Stimulated activated CD8-positive, alpha-beta memory T cell treated with anti-CD3 and anti-CD28 coated beads, Interleukin-12 subunit alpha, Interleukin-12 subunit beta, amount 100 ng/mL, for 1 hour (primary cell): ENCODE results near the gene PHGDH.

Source experiments
- DNase-seq: peaks from one replicate; pipeline ENCODE4 v3.0.0-alpha.2; 2020; ENCODE audit warnings: low read depth

Gene PHGDH

GRCh38 chr1:119732465-119733168, 20.9 kb downstream of the PHGDH start:
- DNase-seq: no peak

- no peak for DNase-seq
Measured at GRCh38 chr1:119733754-119734153, 22.0 kb downstream of the PHGDH start.

DNA sequence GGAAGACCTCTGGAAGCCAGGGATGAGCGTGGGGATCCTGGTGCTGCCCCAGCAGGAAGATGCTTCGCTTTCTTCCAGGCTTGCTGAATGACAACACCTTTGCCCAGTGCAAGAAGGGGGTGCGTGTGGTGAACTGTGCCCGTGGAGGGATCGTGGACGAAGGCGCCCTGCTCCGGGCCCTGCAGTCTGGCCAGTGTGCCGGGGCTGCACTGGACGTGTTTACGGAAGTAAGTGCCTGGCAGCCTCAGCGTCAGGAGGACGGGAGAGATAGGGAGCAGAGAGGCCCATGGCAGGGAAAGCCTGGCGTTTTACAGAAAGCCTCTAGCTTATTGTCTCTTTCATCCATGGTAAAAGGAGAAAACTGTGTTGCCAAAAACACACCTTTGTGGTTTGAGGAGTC, 23.5 kb downstream of the PHGDH start:
- no peak for DNase-seq

GRCh38 chr1:119736649-119737039, 24.9 kb downstream of the PHGDH start:
- DNase-seq: no peak

- DNase-seq: no peak
Measured at GRCh38 chr1:119737040-119737682, 25.4 kb downstream of the PHGDH start.

DNA sequence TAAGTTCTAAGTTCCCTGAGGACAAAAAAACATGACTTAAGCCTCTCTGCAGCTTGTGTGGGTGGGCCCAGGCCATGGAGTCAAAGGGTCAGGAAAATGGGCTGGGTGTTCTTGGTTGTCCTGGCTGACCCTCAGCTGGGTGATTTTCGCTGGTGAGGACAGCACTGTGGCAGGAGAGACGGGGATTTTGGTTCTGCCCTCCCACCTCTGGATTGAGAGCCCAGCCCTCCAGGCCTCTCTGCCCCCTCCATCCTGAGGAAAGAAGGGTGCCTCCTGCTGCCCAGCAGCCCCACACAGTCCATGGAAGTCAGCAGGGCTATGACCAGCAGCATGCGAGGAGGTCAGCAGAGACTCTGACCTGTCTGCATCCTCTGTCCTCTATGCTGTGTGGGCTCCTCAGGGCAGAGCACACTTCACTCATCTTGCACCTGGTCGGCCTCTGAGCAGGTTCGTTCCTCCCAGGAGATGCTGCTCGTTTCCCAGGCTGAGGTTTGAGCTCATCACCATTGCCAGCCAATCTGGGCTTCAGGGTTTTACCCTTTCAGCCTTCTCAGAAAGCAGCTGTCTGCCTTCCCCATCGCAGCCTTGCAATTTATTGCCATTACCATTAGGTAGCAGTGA, 26.5 kb downstream of the PHGDH start:
- DNase-seq: no peak

DNA sequence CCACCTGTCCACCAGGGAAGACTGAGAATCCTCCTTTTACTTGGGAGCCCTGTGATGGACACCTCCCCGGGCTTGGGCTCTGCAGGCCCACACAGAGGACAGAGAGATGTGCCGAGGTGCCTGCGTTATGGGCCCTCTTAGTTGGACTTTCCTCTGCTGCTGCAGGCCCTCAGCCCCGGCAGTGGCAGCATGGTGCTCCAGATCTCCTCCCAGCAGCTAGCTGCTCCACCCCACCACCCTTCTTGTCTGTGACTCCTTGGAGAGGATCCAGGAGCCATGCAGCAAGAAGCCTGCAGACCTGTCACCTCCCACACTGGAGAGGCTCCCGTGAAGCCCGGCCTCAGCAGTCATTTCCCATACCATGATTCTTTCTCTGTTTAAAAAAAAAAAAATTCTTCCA, 27.4 kb downstream of the PHGDH start:
- no peak for DNase-seq

DNA sequence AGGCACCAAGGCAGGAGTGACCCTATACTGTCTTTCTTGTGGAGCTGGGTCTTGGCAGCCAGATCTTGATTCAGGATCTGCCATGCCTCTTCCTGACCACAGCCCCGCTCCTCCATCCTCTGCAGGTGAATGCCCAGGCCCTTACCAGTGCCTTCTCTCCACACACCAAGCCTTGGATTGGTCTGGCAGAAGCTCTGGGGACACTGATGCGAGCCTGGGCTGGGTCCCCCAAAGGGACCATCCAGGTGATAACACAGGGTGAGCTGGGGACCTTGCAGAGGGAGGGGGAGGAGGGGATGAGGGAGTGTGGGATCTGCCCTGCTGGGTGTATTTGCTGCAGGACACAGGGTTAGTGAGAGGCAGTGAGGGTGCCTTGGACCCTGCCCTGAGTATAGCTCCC, 28.5 kb downstream of the PHGDH start:
- no peak for DNase-seq

DNA sequence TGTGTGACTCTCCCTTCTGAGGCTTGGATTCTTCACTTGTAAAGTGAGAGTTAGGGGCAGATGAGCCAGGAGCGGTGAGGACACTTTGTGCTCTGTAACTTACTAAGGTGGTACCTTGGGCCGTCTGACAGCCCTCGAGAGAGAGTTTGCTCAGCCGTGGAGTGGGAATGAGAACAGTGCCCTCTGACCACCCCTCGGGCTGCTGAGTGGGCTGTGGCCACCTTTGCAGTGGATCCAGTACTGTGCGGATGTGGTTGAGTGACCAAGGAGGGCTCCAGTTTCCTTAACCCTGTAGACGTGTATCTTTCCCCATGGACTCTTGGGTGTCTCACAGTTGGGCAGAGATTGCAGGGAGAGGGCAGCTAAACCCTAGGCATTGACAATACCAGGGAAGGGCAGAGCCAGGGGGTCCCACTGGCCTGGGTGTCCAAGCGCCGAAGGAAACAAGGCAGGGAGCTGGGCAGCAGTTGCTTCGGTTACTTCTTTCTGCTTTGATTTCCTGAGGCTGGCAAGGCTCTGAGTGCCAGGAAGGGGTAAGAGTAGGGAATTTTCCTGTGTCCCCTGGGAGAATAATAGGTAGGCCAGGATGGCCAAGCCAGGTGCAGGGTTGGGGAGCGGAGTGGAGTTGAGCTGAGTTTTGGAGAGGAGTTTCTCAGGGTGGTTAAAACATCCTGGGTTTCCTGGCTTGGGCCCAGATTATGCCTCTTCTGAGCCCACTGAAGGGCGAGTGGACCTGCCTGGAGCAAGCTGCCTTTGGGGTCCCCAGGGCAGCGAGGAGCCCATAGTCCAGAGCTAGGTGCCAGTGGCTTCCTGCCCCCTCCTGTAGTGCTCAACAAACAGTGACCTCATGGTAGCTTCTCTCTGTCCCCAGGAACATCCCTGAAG, 29.4 kb downstream of the PHGDH start:
- no peak for DNase-seq

GRCh38 chr1:119742202-119742601, 30.5 kb downstream of the PHGDH start:
- DNase-seq: no peak

DNA sequence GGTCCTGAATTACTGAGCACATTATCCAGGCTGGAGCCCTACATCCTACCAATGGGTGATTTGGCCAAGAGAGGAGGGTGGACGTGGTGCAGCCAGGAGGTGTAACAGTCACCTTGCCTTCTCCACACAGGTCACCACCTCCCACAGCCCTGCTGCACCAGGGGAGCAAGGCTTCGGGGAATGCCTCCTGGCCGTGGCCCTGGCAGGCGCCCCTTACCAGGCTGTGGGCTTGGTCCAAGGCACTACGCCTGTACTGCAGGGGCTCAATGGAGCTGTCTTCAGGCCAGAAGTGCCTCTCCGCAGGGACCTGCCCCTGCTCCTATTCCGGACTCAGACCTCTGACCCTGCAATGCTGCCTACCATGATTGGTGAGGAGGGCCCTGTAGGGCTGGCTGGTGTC, 30.9 kb downstream of the PHGDH start:
- DNase-seq: no peak

GRCh38 chr1:119743308-119743707, 31.6 kb downstream of the PHGDH start:
- DNase-seq: no peak

DNA sequence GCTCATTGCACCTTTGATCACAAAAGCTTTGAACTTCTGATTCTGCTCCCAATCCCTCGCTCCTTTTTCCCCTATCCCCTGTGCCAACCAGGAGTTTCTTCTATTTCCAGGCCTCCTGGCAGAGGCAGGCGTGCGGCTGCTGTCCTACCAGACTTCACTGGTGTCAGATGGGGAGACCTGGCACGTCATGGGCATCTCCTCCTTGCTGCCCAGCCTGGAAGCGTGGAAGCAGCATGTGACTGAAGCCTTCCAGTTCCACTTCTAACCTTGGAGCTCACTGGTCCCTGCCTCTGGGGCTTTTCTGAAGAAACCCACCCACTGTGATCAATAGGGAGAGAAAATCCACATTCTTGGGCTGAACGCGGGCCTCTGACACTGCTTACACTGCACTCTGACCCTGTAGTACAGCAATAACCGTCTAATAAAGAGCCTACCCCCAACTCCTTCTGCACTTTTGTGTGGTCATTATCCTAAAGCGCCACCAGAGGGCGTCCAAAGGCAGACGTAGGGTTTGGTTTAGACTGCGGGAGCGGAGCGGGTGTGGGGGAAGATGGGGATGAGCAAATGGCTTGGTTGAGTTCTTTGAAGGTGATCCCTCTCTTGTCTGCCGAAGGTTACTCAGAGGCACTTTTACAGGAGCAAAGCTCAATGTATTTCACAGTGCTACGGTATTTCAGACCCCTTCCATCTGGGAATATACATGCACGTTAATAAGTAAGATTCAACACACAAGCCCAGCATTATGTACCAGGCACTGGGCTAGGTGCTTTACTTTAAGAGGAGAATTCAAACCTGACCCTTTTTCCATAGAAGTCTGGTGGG, 32.3 kb downstream of the PHGDH start:
- DNase-seq: peak; percentile 20

DNA sequence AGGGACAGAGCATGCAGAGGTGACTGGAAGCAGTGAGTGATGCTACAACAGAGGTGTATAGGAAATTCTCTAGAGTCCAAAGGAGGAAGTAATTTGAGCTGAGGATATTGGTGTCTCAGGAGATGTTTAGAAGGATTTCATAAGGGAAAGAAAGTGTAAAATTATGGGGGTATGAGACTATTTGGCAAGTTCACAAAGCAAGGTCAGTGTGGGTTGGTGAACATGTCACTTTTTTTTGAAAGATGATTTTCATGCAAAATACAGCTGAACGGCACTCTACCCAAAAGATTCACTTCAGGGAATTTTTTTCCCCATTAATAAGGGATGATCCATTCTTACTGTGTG, 32.8 kb downstream of the PHGDH start:
- no peak for DNase-seq

DNA sequence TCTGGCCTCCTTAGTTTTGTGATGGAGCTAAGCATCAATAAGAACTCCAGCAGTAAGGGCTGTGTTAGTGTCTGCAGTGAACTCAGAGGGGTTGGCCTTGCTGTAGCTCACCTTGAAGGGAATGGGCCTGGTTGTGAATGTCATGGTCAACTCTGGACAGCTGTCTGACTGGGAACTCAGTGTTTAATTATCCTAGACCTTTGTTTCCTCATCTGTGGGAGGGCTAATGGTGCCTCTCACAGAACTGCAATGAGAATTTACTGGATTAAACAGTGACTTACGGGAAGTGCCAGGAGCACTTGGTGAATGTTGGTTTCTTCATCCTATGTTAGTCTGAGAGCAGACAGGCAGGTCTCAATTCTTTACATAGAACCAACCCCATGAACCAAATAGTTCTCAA, 33.3 kb downstream of the PHGDH start:
- no peak for DNase-seq

GRCh38 chr1:119747451-119747850, 35.7 kb downstream of the PHGDH start:
- no peak for DNase-seq

GRCh38 chr1:119748040-119748439, 36.3 kb downstream of the PHGDH start:
- DNase-seq: no peak

- DNase-seq: no peak
Measured at GRCh38 chr1:119752592-119752991, 40.9 kb downstream of the PHGDH start.

DNA sequence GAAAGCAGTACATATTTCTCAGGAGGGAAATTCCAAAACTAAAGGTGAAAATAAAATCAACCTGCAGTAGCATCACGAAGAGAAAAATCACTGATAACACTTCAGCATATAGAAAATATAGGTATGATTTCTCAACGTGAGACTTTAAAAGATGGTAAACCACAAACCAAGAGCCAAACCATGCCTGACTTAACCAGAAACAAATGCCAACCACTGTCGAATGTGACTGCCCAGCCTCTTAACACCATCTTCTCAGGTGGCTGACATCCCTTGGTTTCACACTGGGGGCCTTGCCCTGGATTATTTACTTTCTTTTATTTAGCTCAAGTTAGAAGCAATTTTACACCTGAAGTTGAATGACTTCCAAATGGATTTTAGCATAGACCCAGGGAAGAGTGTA, 46.9 kb downstream of the PHGDH start:
- DNase-seq: no peak

DNA sequence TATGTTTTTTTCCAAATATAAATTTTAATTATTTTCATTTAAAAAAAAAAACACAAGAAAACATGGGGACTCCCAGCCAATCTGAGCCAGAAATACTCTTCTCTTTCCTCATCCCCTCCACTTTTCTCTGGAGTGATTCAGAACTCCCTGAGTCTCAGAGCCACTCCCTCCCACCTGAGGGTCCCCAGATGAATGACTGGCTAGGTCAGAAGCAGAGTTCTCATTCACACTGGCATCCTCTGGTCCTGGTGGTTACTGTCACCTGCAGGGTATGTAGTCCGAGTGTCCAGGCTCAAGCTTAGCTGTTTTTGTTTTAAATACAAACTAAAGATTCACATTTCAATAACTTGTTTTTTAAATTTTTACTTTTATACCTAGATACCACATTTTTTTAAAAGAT, 50.7 kb downstream of the PHGDH start:
- DNase-seq: no peak

GRCh38 chr1:119762953-119763352, 51.2 kb downstream of the PHGDH start:
- DNase-seq: no peak

- no peak for DNase-seq
Measured at GRCh38 chr1:119764220-119764619, 52.5 kb downstream of the PHGDH start.
